ENCODE data around the gene NPW.

The NPW gene

GRCh38 chr16:2053211-2053610 is 33.6 kb downstream of the NPW start:
- no peak for TF ChIP-seq CTCF (conservative IDR thresholded peaks at IDR 0.05)
- peak overlapping the region; percentile 78; the same call in 1 of the 2 replicates for H3K27ac ChIP-seq

DNA sequence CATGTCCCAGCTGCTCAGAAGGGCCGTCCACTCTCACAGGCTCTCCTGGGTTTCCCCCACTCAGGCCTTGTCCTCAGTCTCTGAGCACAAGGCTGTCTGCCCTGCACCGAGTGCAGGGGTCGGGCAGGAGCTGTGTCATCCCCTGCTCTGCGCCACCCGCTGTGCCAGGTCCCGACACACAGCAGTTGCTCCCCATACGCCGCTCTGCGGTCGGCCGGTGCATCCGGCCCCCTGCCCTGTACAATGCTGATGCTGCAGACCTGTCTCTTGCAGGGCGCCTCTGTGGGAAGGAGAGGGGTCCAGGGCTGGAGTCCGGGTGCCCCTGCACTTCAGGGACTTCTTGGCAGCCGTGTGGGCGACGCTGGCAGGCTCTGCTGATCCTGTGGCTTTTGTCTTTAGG is 34.3 kb downstream of the NPW start:
- peak overlapping the region; percentile 78 for H3K27ac ChIP-seq
- no peak for TF ChIP-seq CTCF (conservative IDR thresholded peaks at IDR 0.05)

- no peak for TF ChIP-seq CTCF (conservative IDR thresholded peaks at IDR 0.05)
- peak overlapping the region; percentile 78 for H3K27ac ChIP-seq
These were observed 35.1 kb downstream of the NPW start for GRCh38 chr16:2054543-2055245.

DNA sequence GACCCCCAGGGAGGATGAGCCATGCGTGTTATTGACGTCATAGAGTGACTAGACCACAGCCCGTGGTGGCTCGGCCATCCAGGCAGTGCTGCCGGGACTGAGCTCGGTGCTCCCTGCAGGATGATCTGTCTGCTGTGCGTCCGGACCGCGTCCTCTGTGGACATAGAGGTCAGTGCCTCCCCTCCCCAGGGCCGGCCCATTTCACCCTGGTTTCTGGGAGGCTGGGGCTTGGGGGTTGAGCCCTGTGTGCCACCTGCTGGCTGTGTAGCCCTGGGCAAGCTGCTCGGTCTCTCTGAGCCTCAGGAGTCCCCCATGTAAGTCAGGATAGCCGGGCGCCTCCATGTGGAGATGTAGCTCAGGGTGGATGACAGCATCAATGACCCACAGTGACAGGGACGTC is 36.5 kb downstream of the NPW start:
- TF ChIP-seq CTCF (conservative IDR thresholded peaks at IDR 0.05): no peak
- H3K27ac ChIP-seq: no peak overlapping the region; the same call in 1 of the 2 replicates

- H3K27ac ChIP-seq: peak overlapping the region; percentile 16; the same call in 1 of the 2 replicates
- peak; percentile 64 for TF ChIP-seq CTCF (conservative IDR thresholded peaks at IDR 0.05)
These were observed 37.3 kb downstream of the NPW start for GRCh38 chr16:2056681-2057407.

DNA sequence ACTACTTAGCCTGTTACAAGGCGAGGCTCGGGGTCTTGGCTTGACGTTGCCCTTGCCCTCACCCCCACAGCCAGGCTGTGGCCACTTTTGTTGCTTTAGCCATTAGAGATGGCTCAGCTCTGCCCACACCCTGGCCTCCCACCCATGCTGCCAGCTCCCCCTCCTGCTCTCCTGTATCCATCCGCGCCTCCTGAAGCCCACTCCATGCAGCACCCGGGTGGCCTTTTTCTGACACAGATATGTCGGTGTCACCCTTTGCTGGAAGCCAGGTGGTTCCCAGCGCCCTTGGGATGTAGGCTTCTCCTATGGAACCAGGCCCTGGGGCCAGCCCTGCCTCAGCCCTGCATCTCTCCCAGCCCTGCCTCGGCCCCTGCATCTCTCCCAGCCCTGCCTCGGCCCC is 37.9 kb downstream of the NPW start:
- no peak overlapping the region; the same call in 1 of the 2 replicates for H3K27ac ChIP-seq
- TF ChIP-seq CTCF (conservative IDR thresholded peaks at IDR 0.05): peak; percentile 24

DNA sequence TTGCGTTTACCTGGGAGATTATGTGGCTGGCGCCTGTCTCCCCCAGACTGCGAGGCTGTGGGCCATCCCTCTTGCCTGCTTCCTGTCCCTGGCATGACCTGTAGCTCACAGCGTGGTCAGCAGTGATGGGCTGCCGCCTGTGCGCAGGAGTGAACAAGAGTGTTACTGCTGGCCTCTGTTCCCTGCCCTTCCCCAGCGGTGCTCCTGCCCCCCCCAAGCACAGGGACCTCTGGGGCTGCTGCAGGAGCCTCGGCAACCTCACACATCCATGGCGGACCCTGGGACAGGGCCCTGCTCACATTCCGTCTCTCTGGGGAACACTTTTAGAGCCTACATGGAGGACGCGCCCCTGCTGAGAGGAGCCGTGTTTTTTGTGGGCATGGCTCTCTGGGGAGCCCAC is 38.8 kb downstream of the NPW start:
- no peak overlapping the region for H3K27ac ChIP-seq
- TF ChIP-seq CTCF (conservative IDR thresholded peaks at IDR 0.05): no peak

Measured in VCaP (cell line).